ENCODE measurements around the gene VSTM2B.

Gene VSTM2B

DNA sequence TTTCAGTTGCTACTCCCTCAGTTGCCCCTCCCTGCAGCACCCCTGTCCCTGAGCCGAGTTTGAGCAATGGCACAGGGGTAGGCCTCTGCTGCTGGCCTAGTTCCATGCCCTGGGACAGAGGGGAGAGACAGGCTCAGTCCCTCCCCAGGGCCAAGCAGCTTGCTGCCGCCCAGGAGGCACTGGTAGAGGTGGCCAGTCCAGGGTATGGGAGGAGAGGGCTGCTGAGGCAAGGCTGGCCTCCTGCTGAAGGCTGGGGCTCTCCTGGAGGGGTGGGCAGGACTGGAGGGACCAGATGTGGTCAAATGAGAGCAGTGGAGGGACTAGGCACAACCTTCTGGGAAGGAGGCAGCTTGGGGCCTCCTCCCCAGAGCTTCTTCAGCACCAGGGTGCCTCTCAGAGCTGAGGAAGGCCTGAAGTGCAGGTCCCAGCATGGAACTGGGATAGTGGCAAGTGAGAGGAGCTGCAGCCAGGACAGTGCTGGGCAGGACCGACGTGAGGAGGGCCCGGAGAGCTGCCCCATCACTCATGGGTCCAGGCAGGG, 29.8 kb upstream of the VSTM2B start:
- in situ Hi-C loops (cut with HindIII; ENCODE audit: low sequenced_read_pairs) = no loop called here

DNA sequence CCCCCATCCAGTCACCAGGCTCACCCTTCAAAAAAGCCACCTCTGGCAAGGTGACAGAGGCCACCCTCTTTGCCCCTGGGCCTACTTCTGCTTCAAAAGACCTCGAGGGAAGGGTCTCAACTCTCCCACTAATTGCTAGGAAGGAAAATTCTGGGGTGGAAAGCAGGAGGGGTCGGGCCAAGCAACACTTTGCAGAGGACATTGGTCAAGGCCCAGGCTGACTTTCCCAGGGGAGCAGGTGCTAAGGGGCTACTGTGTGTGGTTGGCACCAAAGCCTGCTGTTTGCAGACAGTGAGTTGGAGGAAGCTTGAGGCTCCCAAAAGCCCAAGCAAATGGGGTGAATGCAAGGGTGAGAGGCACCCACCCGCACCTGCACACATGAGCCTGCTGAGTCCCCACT, 28.6 kb upstream of the VSTM2B start:
- in situ Hi-C loops (cut with HindIII; ENCODE audit: low sequenced_read_pairs) = no loop called here

GRCh38 chr19:29497686-29498436, 27.9 kb upstream of the VSTM2B start:
- in situ Hi-C loops (cut with HindIII; ENCODE audit: low sequenced_read_pairs) = no loop called here

DNA sequence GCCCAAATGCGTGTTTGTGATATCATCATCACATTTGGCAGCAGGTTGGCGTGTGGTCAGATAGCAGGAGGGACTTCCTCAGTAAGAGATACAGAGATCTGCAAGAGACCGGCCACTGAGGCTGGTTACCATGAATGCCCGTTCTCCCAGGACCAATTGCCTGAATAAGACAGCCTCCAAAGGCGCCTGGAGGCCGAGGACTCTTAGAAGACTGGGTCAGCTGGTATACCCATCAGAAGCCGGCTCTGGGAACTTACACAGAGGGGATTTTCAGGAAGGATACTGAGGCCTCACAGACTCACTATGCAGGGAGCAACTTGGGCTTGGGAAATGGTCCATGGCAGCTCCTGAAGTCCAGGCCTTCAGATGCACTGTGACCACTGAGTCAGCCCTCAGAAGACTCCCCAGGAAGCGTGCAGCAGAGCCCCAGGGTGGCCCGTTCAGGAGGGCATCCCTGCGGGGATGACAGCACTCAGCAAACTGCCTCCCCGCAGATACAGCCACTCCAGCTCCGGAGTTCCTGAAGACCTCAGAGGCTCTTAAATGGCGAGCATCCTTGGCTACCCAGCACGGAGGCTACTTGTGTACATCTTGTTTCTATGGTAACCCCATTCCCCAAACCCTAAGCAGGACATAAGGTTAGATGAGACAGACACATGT, 26.4 kb upstream of the VSTM2B start:
- in situ Hi-C loops (cut with HindIII; ENCODE audit: low sequenced_read_pairs) = no loop called here

GRCh38 chr19:29499921-29500590, 25.7 kb upstream of the VSTM2B start:
- in situ Hi-C loops (cut with HindIII; ENCODE audit: low sequenced_read_pairs) = no loop called here

DNA sequence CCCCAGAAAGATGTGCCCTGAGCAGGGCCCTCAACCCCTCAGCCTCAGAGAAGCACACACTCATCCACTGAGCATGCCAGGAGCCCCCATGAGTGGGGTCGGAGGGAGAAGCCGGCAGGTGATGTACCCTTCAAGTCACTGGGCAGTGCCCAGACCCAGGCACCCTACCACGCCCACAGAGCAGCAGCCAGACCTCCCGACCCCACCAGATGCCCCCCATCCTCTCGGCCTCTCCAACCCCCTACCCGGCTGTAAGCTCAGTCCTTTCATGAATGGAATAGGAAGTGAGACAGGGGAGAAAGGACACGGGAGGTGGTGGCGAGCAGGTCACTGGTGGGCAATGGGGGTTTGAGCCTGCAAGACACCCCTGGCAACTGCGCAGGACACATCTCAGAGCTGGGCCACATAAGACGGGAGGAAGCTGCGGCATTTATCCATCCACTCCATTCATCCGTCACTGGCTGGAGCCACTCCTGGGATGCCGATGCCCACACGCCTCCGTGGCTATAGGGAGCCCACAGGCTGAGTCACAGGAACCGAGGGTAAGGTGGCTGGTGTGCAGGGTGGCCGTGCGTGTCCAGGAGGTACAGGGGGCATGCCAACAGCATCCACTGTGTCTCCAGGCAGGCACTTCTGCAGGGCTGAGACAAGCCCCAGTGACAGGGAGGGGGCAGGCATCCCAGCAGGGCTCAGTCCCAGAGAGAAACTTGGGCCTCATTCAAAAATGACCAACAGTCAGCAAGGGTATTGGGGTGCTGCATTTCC, 23.8 kb upstream of the VSTM2B start:
- in situ Hi-C loops (cut with HindIII; ENCODE audit: low sequenced_read_pairs) = no loop called here

- in situ Hi-C loops (cut with HindIII; ENCODE audit: low sequenced_read_pairs) = no loop called here
These were observed 23.3 kb upstream of the VSTM2B start for GRCh38 chr19:29502581-29502850.

DNA sequence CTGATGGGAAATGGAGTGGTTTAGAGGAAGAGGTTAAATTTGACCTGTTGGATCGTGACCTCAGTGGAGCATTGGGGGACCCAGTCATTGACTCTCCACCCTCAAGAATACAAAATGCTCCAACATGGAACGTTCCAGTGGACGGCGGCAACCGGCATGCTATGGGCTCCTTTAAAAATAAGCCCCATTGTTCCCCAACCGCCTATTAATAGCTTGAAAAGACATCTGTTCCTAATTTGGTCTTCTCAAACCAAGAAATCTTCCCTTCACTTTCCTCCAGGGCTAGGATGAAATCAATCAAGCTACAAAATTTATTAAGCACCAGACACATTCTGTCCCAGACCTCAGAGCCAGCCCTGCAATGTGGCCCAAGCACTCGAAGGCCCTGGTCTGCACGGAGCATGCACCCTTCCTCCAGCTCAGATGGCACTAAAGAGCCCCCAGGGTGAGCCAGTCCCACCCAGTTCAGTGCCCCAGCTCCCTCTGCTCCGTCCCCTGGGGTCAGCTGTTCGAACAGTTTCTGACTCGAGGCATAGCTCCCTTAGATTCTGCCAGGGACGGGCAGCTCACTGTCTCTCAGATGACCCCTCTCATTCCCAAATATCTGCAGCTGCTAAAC, 22.5 kb upstream of the VSTM2B start:
- in situ Hi-C loops (cut with HindIII; ENCODE audit: low sequenced_read_pairs) = no loop called here

DNA sequence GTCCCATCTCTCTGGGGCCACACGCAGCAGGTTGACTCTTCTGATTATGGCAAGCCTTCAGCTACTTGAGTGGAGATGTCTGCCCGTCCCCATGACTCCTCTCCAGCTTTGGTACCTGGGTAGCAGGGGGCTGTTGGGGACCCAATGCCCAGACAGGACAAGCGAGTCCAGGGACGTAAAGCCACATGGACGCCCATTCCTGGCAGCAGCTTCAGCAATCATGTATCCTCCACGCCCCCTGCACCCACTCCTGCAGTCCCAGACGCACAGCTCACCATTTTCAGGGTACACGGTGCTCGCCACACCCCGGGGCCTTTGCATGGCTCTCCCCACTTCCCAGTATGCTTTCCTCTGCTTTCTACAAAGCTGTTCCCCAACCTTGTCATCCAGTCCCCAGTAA, 22.0 kb upstream of the VSTM2B start:
- in situ Hi-C loops (cut with HindIII; ENCODE audit: low sequenced_read_pairs) = no loop called here

- in situ Hi-C loops (cut with HindIII; ENCODE audit: low sequenced_read_pairs) = no loop called here
These were observed 21.3 kb upstream of the VSTM2B start for GRCh38 chr19:29504454-29504853.

DNA sequence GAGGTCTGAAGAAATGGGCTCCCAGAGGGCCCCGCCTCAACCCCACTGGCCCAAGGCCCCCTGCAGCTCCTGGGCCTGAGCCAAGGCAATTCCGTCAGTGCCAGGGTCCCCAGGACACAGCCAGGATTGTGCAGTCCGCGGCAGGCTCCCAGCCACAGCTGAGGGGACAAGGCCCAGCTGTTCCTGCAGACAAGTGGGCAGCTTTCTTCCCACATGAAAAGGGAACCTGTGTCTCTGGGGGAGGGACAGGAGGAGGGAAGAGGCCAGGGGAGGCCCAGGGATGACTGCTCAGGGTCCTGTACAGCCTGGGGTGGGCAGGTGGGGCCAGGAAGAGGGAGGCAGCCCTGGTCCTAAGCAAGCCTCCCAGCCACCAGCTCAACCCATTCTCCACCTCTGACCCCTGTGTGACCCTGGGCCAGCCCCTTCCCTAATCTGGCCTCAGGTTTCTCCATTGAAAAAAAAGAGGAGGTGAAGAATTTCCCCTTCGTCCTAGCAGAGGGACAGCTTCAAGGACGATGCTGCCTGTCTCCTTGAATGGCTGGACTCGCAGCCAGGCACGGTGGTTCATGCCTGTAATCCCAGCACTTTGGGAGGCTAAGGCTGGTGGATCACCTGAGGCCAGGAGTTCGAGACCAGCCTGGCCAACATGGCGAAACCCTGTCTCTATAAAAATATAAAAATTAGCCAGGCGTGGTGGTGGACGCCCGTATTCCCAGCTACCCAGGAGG, 20.5 kb upstream of the VSTM2B start:
- in situ Hi-C loops (cut with HindIII; ENCODE audit: low sequenced_read_pairs) = no loop called here

- in situ Hi-C loops (cut with HindIII; ENCODE audit: low sequenced_read_pairs) = no loop called here
These were observed 19.2 kb upstream of the VSTM2B start for GRCh38 chr19:29506619-29506911.

GRCh38 chr19:29507081-29507860, 18.5 kb upstream of the VSTM2B start:
- in situ Hi-C loops (cut with HindIII; ENCODE audit: low sequenced_read_pairs) = no loop called here

- in situ Hi-C loops (cut with HindIII; ENCODE audit: low sequenced_read_pairs) = no loop called here
These were observed 17.6 kb upstream of the VSTM2B start for GRCh38 chr19:29508181-29508580.

GRCh38 chr19:29509456-29509855, 16.3 kb upstream of the VSTM2B start:
- in situ Hi-C loops (cut with HindIII; ENCODE audit: low sequenced_read_pairs) = no loop called here

DNA sequence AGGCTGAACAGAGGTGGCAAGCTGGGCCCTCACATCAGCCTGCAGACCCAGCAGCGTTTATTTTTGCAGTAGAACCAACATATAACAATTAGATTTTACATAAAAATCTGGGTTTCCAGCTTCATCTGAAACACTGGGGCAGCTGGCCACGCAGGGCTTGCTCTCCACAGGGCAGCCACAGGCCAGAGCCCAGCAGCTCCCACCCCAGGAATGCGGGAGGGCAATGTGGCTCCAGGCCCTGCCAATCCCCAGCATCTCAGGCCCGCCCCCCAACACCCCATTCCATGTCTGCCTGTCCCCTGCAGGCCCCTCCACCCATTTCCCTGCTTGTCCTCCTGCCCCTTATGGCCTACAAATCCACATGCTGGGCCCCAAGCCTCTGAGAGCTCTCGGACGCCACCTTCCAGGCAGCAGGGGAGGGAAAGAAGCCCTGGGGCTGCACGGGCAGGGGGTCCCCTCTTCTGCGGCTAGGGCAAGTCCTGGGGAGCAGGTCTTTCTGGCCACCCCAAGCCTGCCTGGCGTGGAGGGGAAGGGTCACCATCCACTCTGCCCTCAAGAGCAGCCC, 15.0 kb upstream of the VSTM2B start:
- in situ Hi-C loops (cut with HindIII; ENCODE audit: low sequenced_read_pairs) = no loop called here

DNA sequence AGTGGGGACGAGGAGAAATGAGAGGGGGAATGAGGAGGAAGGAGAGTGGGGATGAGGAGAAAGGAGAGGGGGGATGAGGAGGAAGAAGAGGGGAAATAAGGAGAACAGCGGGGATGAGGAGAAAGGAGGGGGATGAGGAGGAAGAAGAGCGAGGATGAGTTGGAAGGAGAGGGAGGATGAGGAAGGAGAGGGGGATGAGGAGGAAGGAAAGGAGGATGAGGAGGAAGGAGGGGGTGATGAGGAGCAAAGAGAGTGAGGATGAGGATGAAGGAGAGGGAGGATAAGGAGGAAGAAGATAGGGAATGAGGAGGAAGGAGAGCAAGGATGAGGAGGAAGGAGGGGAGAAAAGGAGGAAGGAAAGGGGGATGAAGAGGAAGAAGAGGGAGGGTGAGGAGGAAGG, 14.0 kb upstream of the VSTM2B start:
- in situ Hi-C loops (cut with HindIII; ENCODE audit: low sequenced_read_pairs) = no loop called here

DNA sequence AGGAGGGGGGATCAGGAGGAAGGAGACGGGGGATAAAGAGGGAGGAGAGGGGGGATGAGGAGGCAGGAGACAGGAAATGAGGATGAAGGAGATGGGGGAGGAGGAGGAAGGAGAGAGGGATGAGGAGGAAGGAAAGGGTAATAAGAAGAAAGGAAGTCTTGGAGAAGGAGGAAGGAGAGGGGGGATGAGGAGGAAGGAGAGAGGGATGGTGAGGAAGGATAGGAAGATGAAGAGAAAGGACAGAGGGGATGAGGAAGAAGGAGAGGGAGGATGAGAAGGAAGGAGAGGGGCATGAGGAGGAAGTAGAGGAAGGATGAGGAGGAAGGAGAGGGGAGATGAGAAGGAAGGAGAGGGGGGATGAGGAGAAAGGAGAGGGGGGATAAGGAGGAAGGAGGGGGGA, 13.0 kb upstream of the VSTM2B start:
- in situ Hi-C loops (cut with HindIII; ENCODE audit: low sequenced_read_pairs) = no loop called here

GRCh38 chr19:29514525-29515232, 11.1 kb upstream of the VSTM2B start:
- in situ Hi-C loops (cut with HindIII; ENCODE audit: low sequenced_read_pairs) = no loop called here

Data from endothelial cell of hepatic sinusoid (primary cell).